Naive thymus-derived CD4-positive, alpha-beta T cell (primary cell): ENCODE data around the gene CA6. TPM values are rescaled to one million over a fixed set of nuclear protein-coding genes. Genes with fewer than 3 reads are reported as not detected.
A peak's percentile ranks its signal among the peaks of the same experiment; 100 is the strongest.
"Not testable (repeated sequence)": the region's sequence is repeated elsewhere in the genome, so short reads cannot be mapped to it uniquely, and the experiment has no call there.

ENCODE experiments used
- ATAC-seq: fragments of 150-1000 bp; cut with Tn5 transposase; 2 replicates; pipeline ENCODE4 v1.10.0; 2021; ENCODE audit warnings: mild to moderate bottlenecking, moderate library complexity
- CTCF ChIA-PET: fragments of 350-600 bp; sonication (Branson Sonifier 250); formaldehyde crosslinking; loops from one replicate; lab custom pipeline; 2021; ENCODE audit warnings: antibody characterized with exemption; lab: Charles Lee
- POLR2A ChIA-PET: fragments of 350-600 bp; sonication (Branson Sonifier 250); formaldehyde crosslinking; loops from one replicate; lab custom pipeline; 2021; ENCODE audit warnings: antibody characterized with exemption, inconsistent platforms; lab: Charles Lee
- DNase-seq, 9 donors: peaks; one replicate each; pipeline versions ENCODE4 v3.0.0 to v3.0.0-alpha.2; 2020 to 2022; ENCODE audit warnings: mixed read lengths in 1 of 9
- H3K27ac ChIP-seq: one replicate; pipeline ENCODE4 v1.7.0; 2013; ENCODE audit warnings: mild to moderate bottlenecking, low read depth, low read length, moderate library complexity
- H3K27me3 ChIP-seq, 2 donors: one replicate each; pipeline ENCODE4 v1.7.0; 2013; ENCODE audit warnings: low read length in 2 of 2, mild to moderate bottlenecking in 2 of 2, moderate library complexity in 2 of 2; ENCODE audit not compliant: control insufficient read depth in 2 of 2, insufficient read depth in 2 of 2
- H3K36me3 ChIP-seq, 3 experiments: 1 replicate in 2 of 3; 2 replicates in 1 of 3; pipeline ENCODE4 v1.7.0; 2013; ENCODE audit warnings: low read length in 3 of 3, mild to moderate bottlenecking in 3 of 3, moderate library complexity in 1 of 3; ENCODE audit not compliant: insufficient read depth in 3 of 3, control insufficient read depth in 2 of 3
- H3K4me1 ChIP-seq, 2 donors: one replicate each; pipeline ENCODE4 v1.7.0; 2013; ENCODE audit warnings: low read length in 2 of 2, mild to moderate bottlenecking in 2 of 2, moderate library complexity in 1 of 2; ENCODE audit not compliant: control insufficient read depth in 2 of 2, insufficient read depth in 2 of 2
- H3K4me3 ChIP-seq: 2 replicates; pipeline ENCODE4 v1.7.0; 2013; ENCODE audit warnings: mild to moderate bottlenecking, low read length
- H3K9me3 ChIP-seq, 3 experiments: 1 replicate in 2 of 3; 2 replicates in 1 of 3; pipeline ENCODE4 v1.7.0; 2013; ENCODE audit warnings: low read length in 3 of 3; ENCODE audit not compliant: control insufficient read depth in 2 of 3
- H3K27ac Mint-ChIP-seq, 9 donors: one replicate each; pipeline ENCODE4 v1.8.0; 2020 to 2022; ENCODE audit warnings: mixed read lengths in 9 of 9, mild to moderate bottlenecking in 8 of 9, moderate library complexity in 5 of 9, inconsistent platforms in 2 of 9
- H3K27me3 Mint-ChIP-seq, 5 donors: one replicate each; pipeline ENCODE4 v1.8.0; 2021 to 2022; ENCODE audit warnings: mixed read lengths in 5 of 5, mild to moderate bottlenecking in 1 of 5
- H3K36me3 Mint-ChIP-seq, 5 donors: one replicate each; pipeline ENCODE4 v1.8.0; 2020 to 2022; ENCODE audit warnings: mixed read lengths in 5 of 5, mild to moderate bottlenecking in 3 of 5, inconsistent platforms in 1 of 5
- H3K4me1 Mint-ChIP-seq, 7 donors: one replicate each; pipeline ENCODE4 v1.8.0; 2020 to 2022; ENCODE audit warnings: mixed read lengths in 7 of 7, mild to moderate bottlenecking in 3 of 7, inconsistent platforms in 1 of 7
- H3K4me3 Mint-ChIP-seq, 10 donors: one replicate each; pipeline ENCODE4 v1.8.0; 2020 to 2022; ENCODE audit warnings: mild to moderate bottlenecking in 10 of 10, mixed read lengths in 10 of 10, moderate library complexity in 6 of 10, inconsistent platforms in 2 of 10
- H3K9me3 Mint-ChIP-seq, 11 donors: one replicate each; pipeline ENCODE4 v1.8.0; 2020 to 2022; ENCODE audit warnings: mixed read lengths in 11 of 11, mild to moderate bottlenecking in 4 of 11, inconsistent platforms in 1 of 11, moderate library complexity in 1 of 11
- intact Hi-C, 2 donors: fragments of 100-400 bp; cut with micrococcal nuclease; formaldehyde crosslinking; loops; one replicate each; pipeline ENCODE4 v1.15.1; 2023
- polyA plus RNA-seq, 2 donors: library from polyadenylated mRNA; unstranded; fragments of 300-500 nt; fragmentation: Illumina TruSeq; gene quantifications; one replicate each; pipeline ENCODE4 v1.2.3, GENCODE V29; 2021
- total RNA-seq, 6 experiments: library from RNA in 5 of 6; stranded (reverse) in 5 of 6; gene quantifications; 1 replicate in 5 of 6; 2 replicates in 1 of 6; pipeline ENCODE4 v1.2.3 and lab custom pipeline; 2021 to 2026

The CA6 gene
- total and polyA plus RNA-seq, 7 experiments from 2014 or later: 0.49 to 9.3 (median 2.2) TPM

DNA sequence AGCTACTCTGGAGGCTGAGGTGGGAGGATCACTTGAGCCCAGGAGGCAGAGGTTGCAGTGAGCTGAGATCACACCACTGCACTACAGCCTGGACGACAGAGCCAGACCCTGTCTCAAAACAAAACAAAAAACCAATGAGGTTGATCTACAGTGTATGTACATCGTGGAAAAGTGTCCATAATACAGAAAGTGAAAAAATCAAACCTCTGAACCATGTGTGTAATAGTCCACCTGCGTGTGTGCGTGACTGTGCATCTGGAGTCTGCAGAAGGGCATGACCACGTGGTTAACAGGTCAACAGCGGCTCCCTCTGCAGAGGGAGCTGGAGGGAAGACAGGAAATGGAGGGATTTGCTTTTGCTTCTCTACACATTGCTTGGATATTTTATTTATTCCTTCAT is 34.8 kb upstream of the CA6 start:
- H3K27me3 Mint-ChIP-seq: peaks cover 0 to 4% (median 0%) of the 10 kb centered on the region in 5 donors
- Histone ChIP-seq H3K27me3 (no peaks in the 10 kb centered on the region), H3K4me1 (no peaks in the 10 kb centered on the region), H3K4me3 (no peak overlapping the region), H3K27ac (no peak overlapping the region), H3K36me3 (no peaks in the 10 kb centered on the region), H3K9me3 (no peaks in the 10 kb centered on the region)
- no peak overlapping the region for H3K4me3 Mint-ChIP-seq
- ATAC-seq (no peak), DNase-seq (no peak)
- H3K27ac Mint-ChIP-seq: peak overlapping the region in 1 of 9 donors; percentile 37
- intact Hi-C loops: no loop called here
- peaks cover 0 to 32% (median 1%) of the 10 kb centered on the region in 7 donors for H3K4me1 Mint-ChIP-seq
- ChIA-PET POLR2A (no interaction called here), CTCF (interaction anchor here (1.8 kb wide), 1 partner anchor 94 kb away, joined by 6 read pairs; no protein-coding TSS in a partner anchor)
- H3K36me3 Mint-ChIP-seq: peaks cover 0 to 5% (median 0%) of the 10 kb centered on the region in 5 donors
- H3K9me3 Mint-ChIP-seq: peaks cover 0 to 4% (median 0%) of the 10 kb centered on the region in 11 donors

DNA sequence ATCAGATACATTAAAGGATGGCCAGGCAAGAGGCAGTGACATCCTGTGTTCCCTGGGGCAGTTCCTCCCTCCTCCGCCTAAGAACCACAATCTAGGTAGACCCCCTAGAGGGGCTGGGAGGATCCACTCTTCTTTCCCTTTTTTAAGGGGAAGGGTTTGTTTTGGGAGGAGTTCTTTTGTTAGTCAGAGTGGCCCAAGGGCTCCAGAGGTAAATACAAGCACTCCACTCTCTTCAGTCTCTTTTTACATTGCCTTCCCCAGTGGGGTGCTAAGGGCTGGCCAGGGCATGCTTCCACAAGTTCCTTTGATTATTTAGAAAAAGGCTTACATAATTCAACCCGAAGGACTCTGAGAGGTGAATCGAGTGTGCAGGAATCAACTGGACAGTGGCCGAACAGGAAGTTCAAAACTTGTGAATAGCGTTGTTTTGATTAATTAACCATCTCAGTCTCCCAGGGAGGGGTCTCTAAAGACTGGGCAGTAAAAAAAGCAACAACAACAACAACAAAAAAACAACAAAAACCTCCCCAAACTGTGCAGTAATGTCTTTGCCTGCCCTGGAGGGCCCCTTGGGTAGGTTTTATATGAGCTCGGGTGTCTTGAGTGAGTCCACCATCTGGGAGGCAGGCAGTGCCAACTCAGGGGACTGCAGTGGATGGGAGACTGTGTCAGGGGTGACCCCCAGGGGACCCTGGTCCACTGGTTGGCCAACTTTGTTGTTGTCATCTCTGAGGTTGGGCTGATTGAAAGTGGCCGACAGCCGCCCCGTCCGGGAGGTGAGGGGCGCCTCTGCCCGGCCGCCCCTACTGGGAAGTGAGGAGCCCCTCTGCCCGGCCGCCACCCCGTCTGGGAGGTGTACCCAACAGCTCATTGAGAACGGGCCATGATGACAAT is 34.0 kb upstream of the CA6 start:
- DNase-seq (no peak), ATAC-seq (no peak)
- no peak overlapping the region for H3K4me3 ChIP-seq
- CTCF ChIA-PET: interaction anchor here (1.8 kb wide), 1 partner anchor 93 kb away, joined by 6 read pairs; no protein-coding TSS in a partner anchor
- peaks cover 0 to 32% (median 0%) of the 10 kb centered on the region in 7 donors for H3K4me1 Mint-ChIP-seq
- intact Hi-C loops: no loop called here
- H3K36me3 ChIP-seq: no peaks in the 10 kb centered on the region
- H3K27ac ChIP-seq: no peak overlapping the region
- POLR2A ChIA-PET: no interaction called here
- H3K36me3 Mint-ChIP-seq: peaks cover 0 to 4% (median 0%) of the 10 kb centered on the region in 5 donors
- no peaks in the 10 kb centered on the region for H3K27me3 ChIP-seq
- no peaks in the 10 kb centered on the region for H3K4me1 ChIP-seq
- no peaks in the 10 kb centered on the region for H3K9me3 ChIP-seq
- peaks cover 0 to 4% (median 0%) of the 10 kb centered on the region in 5 donors for H3K27me3 Mint-ChIP-seq
- peak overlapping the region in 2 of 9 donors; percentile 37 to 55 for H3K27ac Mint-ChIP-seq
- H3K9me3 Mint-ChIP-seq: peaks cover 0 to 4% (median 0%) of the 10 kb centered on the region in 11 donors
- no peak overlapping the region for H3K4me3 Mint-ChIP-seq

DNA sequence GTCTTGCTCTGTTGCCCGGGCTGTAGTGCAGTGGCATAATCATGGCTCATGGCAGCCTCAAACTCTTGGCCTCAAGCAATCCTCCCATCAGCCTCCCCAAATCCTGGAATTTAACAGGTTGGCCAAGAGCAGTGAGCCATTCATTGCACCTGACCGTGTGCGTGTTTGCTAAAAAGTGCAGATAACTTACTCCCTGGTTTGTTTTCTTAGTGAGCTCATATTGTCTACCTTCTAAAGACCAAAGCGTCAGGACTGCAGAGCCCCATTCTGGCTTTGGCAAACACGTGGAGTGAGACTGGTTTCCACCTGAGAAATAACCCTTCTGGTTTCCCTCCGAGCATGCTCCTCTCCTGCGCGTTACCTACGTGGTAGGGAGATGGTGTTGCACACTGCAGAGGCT is 32.2 kb upstream of the CA6 start:
- Histone ChIP-seq H3K27me3 (no peaks in the 10 kb centered on the region), H3K36me3 (no peaks in the 10 kb centered on the region), H3K27ac (no peak overlapping the region), H3K4me3 (no peak overlapping the region), H3K4me1 (peaks cover 0 to 3% of the 10 kb centered on the region in 2 donors), H3K9me3 (no peaks in the 10 kb centered on the region)
- peaks cover 0 to 8% (median 0%) of the 10 kb centered on the region in 5 donors for H3K36me3 Mint-ChIP-seq
- DNase-seq: no peak
- H3K27me3 Mint-ChIP-seq: peaks cover 0 to 4% (median 0%) of the 10 kb centered on the region in 5 donors
- H3K27ac Mint-ChIP-seq: peak overlapping the region in 1 of 9 donors; percentile 20
- H3K9me3 Mint-ChIP-seq: peaks cover 0 to 4% (median 0%) of the 10 kb centered on the region in 11 donors
- H3K4me1 Mint-ChIP-seq: peaks cover 5 to 36% (median 7%) of the 10 kb centered on the region in 7 donors
- CTCF ChIA-PET: interaction anchor here (3.1 kb wide), 1 partner anchor 92 kb away, joined by 21 read pairs; no protein-coding TSS in a partner anchor
- H3K4me3 Mint-ChIP-seq: no peak overlapping the region
- ATAC-seq: no peak
- POLR2A ChIA-PET: interaction anchor here (0.7 to 14.5 kb wide), 3 partner anchors 12 to 91 kb away, joined by 4 to 127 read pairs (median 5); no protein-coding TSS in a partner anchor
- intact Hi-C loops: no loop called here

DNA sequence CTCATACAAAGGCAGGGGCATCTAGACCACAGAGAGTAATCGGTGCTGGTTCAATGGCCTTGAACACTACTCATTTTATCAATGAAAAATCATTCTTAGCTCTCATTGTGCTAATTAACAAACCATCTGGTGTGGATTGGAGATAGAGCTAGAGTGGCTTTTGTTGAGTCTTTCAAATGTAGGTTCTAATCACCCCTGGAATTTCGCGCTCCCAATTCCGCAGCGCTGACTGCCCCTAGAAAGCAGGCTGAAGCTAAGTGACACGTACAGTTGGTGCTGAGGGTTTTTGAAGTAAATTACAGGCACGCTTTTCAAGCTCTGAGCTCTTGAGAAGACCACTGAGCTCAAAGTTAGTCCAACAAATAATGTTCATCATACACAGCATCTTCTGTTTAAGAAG is 31.2 kb upstream of the CA6 start:
- Histone ChIP-seq H3K27ac (no peak overlapping the region), H3K36me3 (no peaks in the 10 kb centered on the region), H3K9me3 (no peaks in the 10 kb centered on the region), H3K4me1 (peaks cover 0 to 13% of the 10 kb centered on the region in 2 donors), H3K27me3 (no peaks in the 10 kb centered on the region), H3K4me3 (no peak overlapping the region)
- DNase-seq (no peak), ATAC-seq (no peak)
- peaks cover 0 to 4% (median 0%) of the 10 kb centered on the region in 11 donors for H3K9me3 Mint-ChIP-seq
- peak overlapping the region in 2 of 9 donors; percentile 31 to 68 for H3K27ac Mint-ChIP-seq
- peaks cover 8 to 44% (median 9%) of the 10 kb centered on the region in 7 donors for H3K4me1 Mint-ChIP-seq
- POLR2A ChIA-PET: interaction anchor here (1.2 to 14.5 kb wide), 2 partner anchors 73 to 90 kb away, joined by 4 to 127 read pairs; no protein-coding TSS in a partner anchor
- H3K36me3 Mint-ChIP-seq: peaks cover 0 to 8% (median 0%) of the 10 kb centered on the region in 5 donors
- no peak overlapping the region for H3K4me3 Mint-ChIP-seq
- CTCF ChIA-PET: interaction anchor here (0.9 to 8.0 kb wide), 5 partner anchors 48 to 100 kb away, joined by 3 to 158 read pairs (median 7); no protein-coding TSS in a partner anchor
- H3K27me3 Mint-ChIP-seq: peaks cover 0 to 4% (median 0%) of the 10 kb centered on the region in 5 donors
- intact Hi-C loops: no loop called here

DNA sequence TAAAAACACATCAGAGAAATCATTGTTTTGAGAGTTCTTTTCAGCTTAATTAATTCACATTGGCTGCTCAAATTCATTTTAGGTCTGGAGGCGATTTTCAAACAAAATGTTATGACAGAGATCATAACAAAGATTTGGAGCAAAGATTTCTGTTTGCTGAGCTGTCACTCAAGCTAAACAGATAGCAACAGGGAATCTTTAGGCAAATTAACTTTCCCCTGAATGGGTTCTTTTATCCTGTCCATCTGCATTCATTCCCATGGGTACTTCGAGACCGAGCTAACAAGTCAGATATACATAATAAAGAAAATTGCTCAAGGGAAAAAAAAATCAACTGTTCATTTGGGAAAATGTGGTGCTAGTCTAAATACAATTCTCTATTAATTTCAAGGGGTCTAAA is 30.2 kb upstream of the CA6 start:
- ATAC-seq (no peak), DNase-seq (no peak)
- Histone ChIP-seq H3K9me3 (no peaks in the 10 kb centered on the region), H3K4me1 (peaks cover 0 to 20% of the 10 kb centered on the region in 2 donors), H3K36me3 (no peaks in the 10 kb centered on the region), H3K27me3 (no peaks in the 10 kb centered on the region), H3K4me3 (no peak overlapping the region), H3K27ac (no peak overlapping the region)
- Mint-ChIP-seq H3K4me3 (no peak overlapping the region), H3K27ac (peak overlapping the region in 3 of 9 donors; percentile 29 to 68 (median 37)), H3K9me3 (peaks cover 0 to under 1% (median 0%) of the 10 kb centered on the region in 11 donors), H3K27me3 (peaks cover 0 to under 1% (median 0%) of the 10 kb centered on the region in 5 donors), H3K36me3 (peaks cover 0 to 7% (median 0%) of the 10 kb centered on the region in 5 donors), H3K4me1 (peaks cover 5 to 46% (median 17%) of the 10 kb centered on the region in 7 donors)
- ChIA-PET CTCF (interaction anchor here (0.9 to 8.0 kb wide), 5 partner anchors 47 to 99 kb away, joined by 3 to 158 read pairs (median 7); no protein-coding TSS in a partner anchor), POLR2A (interaction anchor here (0.6 to 14.5 kb wide), 3 partner anchors 37 to 89 kb away, joined by 3 to 127 read pairs (median 3); partner anchors contain the start of gene ENO1)
- intact Hi-C loops: loop anchor here (5.0 kb wide), 1 partner anchor 38 kb away; the partner anchor contains the start of gene ENO1 (in 2 of the 2)

DNA sequence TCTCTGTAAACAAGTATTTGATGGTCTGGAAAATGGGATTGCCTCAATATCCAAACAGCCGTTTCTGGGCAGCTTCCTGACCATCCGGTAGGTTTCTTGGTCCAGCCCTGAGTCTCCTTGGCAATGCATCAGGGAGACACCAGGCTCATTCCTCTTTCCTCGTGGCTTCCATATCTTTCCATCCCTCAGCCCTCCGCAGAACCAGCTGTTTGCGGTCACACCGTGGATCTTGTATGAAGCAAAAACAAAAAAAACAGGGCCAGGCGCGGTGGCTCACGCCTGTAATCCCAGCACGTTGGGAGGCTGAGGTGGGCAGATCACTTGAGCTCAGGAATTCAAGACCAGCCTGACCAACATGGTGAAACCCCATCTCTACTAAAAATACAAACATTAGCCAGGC is 28.1 kb upstream of the CA6 start:
- H3K9me3 ChIP-seq, H3K4me3 ChIP-seq, H3K36me3 ChIP-seq, H3K27me3 ChIP-seq, H3K27ac ChIP-seq, H3K4me3 Mint-ChIP-seq, ATAC-seq, H3K27me3 Mint-ChIP-seq, DNase-seq: not testable (repeated sequence)
- peak overlapping the region in 3 of 9 donors; percentile 67 to 89 (median 76) for H3K27ac Mint-ChIP-seq
- POLR2A ChIA-PET: interaction anchor here (0.7 to 14.5 kb wide), 7 partner anchors 10 to 434 kb away, joined by 3 to 127 read pairs (median 11); no protein-coding TSS in a partner anchor
- H3K36me3 Mint-ChIP-seq: peaks cover 0 to 25% (median 0%) of the 10 kb centered on the region in 5 donors
- intact Hi-C loops: loop anchor here (5.0 kb wide), 1 partner anchor 40 kb away; the partner anchor contains the start of gene ENO1 (in 2 of the 2)
- peaks cover 0 to 14% (median under 1%) of the 10 kb centered on the region in 11 donors for H3K9me3 Mint-ChIP-seq
- H3K4me1 ChIP-seq: peaks cover 0 to 31% of the 10 kb centered on the region in 2 donors
- peaks cover 21 to 55% (median 38%) of the 10 kb centered on the region in 7 donors for H3K4me1 Mint-ChIP-seq
- CTCF ChIA-PET: interaction anchor here (0.5 to 8.0 kb wide), 14 partner anchors 10 to 620 kb away, joined by 3 to 158 read pairs (median 4); no protein-coding TSS in a partner anchor
